ENCODE measurements around the gene GTPBP4. TPM values are rescaled to one million over a fixed set of nuclear protein-coding genes. Genes with fewer than 3 reads are reported as not detected.

GTPBP4 gene
- total RNA-seq, 1 donor from 2014 or later = 33.8 TPM

DNA sequence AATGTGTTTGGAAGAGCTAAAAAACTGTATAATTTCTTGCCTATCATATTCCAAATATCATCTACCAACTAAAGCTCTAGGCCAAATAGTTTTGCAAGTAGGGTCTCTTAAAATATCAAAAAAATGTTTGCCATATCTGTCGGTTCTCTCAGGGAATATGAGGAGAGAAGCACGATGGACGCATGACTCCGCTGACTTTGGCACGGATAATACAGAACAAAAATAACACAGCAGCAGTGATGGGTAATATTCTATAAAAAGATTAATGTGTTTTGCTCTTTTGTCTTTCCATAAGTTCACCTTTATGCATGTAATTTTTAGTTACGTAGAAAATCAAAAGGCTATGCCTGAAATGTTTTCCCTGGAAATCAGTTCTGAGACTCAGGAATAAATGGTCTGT, 38.3 kb downstream of the GTPBP4 start:
- Histone ChIP-seq H3K4me1 (peaks cover 11% of the 10 kb centered on the region), H3K27ac (replicated peaks) (peak overlapping the region; percentile 61), H3K27me3 (ENCODE audit: low read depth) (no peaks in the 10 kb centered on the region), H3K9me3 (replicated peaks) (no peaks in the 10 kb centered on the region), H3K36me3 (no peaks in the 10 kb centered on the region), H3K4me3 (peak overlapping the region; percentile 1)
- TF ChIP-seq, protein P1, sequence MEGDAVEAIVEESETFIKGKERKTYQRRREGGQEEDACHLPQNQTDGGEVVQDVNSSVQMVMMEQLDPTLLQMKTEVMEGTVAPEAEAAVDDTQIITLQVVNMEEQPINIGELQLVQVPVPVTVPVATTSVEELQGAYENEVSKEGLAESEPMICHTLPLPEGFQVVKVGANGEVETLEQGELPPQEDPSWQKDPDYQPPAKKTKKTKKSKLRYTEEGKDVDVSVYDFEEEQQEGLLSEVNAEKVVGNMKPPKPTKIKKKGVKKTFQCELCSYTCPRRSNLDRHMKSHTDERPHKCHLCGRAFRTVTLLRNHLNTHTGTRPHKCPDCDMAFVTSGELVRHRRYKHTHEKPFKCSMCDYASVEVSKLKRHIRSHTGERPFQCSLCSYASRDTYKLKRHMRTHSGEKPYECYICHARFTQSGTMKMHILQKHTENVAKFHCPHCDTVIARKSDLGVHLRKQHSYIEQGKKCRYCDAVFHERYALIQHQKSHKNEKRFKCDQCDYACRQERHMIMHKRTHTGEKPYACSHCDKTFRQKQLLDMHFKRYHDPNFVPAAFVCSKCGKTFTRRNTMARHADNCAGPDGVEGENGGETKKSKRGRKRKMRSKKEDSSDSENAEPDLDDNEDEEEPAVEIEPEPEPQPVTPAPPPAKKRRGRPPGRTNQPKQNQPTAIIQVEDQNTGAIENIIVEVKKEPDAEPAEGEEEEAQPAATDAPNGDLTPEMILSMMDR (IDR thresholded peaks at IDR 0.05; ENCODE audit: borderline replicate concordance) = no peak
- intact Hi-C loops (cut with micrococcal nuclease) = no loop called here
- no peak for DNase-seq

DNA sequence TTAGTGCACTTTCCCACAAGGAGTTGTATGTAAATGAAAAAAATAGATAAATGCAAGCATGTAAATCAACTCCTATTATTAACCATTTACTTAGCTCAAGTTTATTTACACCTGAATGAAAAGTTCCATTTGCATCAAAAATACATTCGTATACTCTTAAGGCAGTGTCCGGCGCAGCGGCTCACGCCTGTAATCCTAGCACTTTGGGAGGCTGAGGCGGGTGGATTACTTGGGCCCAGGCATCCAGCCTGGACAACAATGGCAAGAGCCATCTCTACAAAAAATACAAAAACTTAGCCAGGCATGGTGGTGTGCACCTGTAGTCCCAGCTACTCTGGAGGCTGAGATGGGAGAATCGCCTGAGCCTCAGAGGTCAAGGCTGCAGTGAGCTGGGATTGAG, 41.6 kb downstream of the GTPBP4 start:
- Histone ChIP-seq H3K4me3 (no peak overlapping the region), H3K4me1 (peaks cover 16% of the 10 kb centered on the region), H3K36me3 (no peaks in the 10 kb centered on the region), H3K9me3 (replicated peaks) (no peaks in the 10 kb centered on the region), H3K27me3 (ENCODE audit: low read depth) (no peaks in the 10 kb centered on the region), H3K27ac (replicated peaks) (no peak overlapping the region)
- no peak for DNase-seq
- intact Hi-C loops (cut with micrococcal nuclease) = no loop called here
- TF ChIP-seq, protein P1 (IDR thresholded peaks at IDR 0.05; ENCODE audit: borderline replicate concordance) = no peak

DNA sequence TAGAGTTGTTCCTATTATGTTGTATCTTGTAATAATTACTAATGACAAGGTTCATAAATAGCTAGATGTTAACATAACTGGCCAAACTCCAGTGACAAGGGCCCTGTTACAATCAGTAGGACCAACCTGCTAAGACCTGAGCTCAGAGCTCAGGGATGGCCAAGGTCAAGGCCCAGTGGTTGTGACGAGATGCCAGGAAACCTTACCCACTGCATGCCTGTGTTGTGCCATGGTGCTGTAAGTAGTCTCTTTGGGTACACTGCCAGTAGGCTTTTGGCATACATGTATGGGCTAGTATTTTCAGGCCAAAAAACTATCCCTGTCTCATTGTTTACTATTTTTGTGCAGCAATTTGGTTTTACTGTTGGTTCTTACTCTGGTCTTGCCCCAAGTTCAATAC, 45.4 kb downstream of the GTPBP4 start:
- peaks cover 5% of the 10 kb centered on the region for H3K4me1 ChIP-seq
- no peaks in the 10 kb centered on the region for H3K27me3 ChIP-seq (ENCODE audit: low read depth)
- DNase-seq = no peak
- intact Hi-C loops (cut with micrococcal nuclease) = no loop called here
- H3K36me3 ChIP-seq = peaks cover 24% of the 10 kb centered on the region
- H3K4me3 ChIP-seq = no peak overlapping the region
- H3K27ac ChIP-seq (replicated peaks) = peak overlapping the region; percentile 40
- TF ChIP-seq, protein P1 (IDR thresholded peaks at IDR 0.05; ENCODE audit: borderline replicate concordance) = no peak
- no peaks in the 10 kb centered on the region for H3K9me3 ChIP-seq (replicated peaks)

DNA sequence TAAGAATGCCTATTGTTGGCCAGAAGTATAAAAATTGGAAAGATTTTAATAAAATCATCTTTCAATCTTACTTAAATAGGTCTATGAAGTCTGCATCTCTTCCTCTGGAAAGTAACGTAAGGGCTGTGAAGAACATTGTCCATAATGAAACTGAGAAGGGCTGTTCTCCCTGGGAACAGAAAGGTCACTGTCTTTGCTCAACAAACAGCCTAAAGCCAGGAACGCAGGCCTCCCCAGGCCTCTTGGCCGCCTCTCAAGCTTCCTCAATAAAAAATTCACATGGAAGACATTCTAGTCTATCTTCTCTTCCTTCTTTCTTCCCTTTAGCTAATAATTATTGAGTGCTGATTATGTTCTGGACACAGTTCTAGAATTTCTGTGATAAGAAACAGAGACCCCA, 46.5 kb downstream of the GTPBP4 start:
- TF ChIP-seq, protein P1 (IDR thresholded peaks at IDR 0.05; ENCODE audit: borderline replicate concordance) = no peak
- no peak for DNase-seq
- peaks cover 5% of the 10 kb centered on the region for H3K4me1 ChIP-seq
- H3K27ac ChIP-seq (replicated peaks) = no peak overlapping the region
- intact Hi-C loops (cut with micrococcal nuclease) = no loop called here
- H3K9me3 ChIP-seq (replicated peaks) = no peaks in the 10 kb centered on the region
- H3K27me3 ChIP-seq (ENCODE audit: low read depth) = no peaks in the 10 kb centered on the region
- no peak overlapping the region for H3K4me3 ChIP-seq
- H3K36me3 ChIP-seq = peaks cover 28% of the 10 kb centered on the region

DNA sequence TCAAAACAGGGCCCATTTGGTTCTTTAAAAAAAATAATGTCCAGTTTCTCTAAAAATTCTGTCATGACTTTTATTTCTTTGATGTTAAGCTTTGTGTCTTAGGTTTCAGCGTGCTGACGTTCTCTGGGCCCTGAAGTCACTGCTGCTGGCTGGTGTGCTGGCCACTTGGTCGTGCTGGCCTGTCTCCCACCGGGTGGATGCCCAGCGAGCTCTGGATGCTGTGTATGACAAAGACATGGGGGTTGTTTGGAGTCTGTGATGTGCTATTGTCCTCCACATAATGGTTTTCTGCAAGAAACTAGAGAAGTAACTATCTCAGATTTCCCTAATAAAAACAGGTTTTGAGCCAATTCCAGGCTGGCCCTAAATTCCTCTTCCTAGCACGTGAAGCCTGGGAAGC, 47.0 kb downstream of the GTPBP4 start:
- Histone ChIP-seq H3K9me3 (replicated peaks) (no peaks in the 10 kb centered on the region), H3K4me1 (peaks cover 5% of the 10 kb centered on the region), H3K4me3 (no peak overlapping the region), H3K27me3 (ENCODE audit: low read depth) (no peaks in the 10 kb centered on the region), H3K36me3 (peaks cover 32% of the 10 kb centered on the region), H3K27ac (replicated peaks) (no peak overlapping the region)
- TF ChIP-seq, protein P1 (IDR thresholded peaks at IDR 0.05; ENCODE audit: borderline replicate concordance) = no peak
- intact Hi-C loops (cut with micrococcal nuclease) = no loop called here
- DNase-seq = no peak

DNA sequence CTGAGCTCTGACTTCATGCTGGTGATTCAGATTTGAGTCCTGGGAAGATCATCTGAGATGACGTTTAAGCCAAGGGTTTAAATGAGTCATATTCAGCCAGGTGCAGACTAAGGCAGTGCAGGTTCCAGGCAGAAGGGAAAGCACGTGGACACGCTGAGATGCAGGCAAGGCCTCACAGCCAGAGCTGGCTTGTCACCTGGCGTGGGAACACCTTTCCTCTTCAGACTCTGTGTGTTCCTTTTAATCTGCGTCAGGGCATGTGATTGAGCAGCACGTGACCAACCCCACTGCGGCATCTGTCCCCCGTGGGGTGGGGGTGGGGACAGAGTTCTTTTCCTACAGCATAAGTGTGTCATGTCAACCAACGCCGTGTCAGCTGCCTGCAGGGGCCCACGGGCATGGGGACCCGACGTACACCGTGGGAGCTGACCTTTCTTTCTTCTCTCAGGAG, 48.1 kb downstream of the GTPBP4 start:
- intact Hi-C loops (cut with micrococcal nuclease) = no loop called here
- no peak for DNase-seq
- Histone ChIP-seq H3K4me1 (peaks cover 5% of the 10 kb centered on the region), H3K4me3 (no peak overlapping the region), H3K27ac (replicated peaks) (no peak overlapping the region), H3K36me3 (peaks cover 44% of the 10 kb centered on the region), H3K27me3 (ENCODE audit: low read depth) (no peaks in the 10 kb centered on the region), H3K9me3 (replicated peaks) (no peaks in the 10 kb centered on the region)
- TF ChIP-seq, protein P1 (IDR thresholded peaks at IDR 0.05; ENCODE audit: borderline replicate concordance) = no peak
